ENCODE results near the gene MECP2.
A peak's percentile ranks its signal among the peaks of the same experiment; 100 is the strongest.

The MECP2 gene

GRCh38 chrX:154059231-154059630 lies 38.3 kb downstream of the MECP2 start:
- no peak for DNase-seq

- DNase-seq: no peak
These were observed 39.1 kb downstream of the MECP2 start for GRCh38 chrX:154058214-154058997.

GRCh38 chrX:154057791-154058190 lies 39.7 kb downstream of the MECP2 start:
- no peak for DNase-seq

GRCh38 chrX:154056770-154057241 lies 40.7 kb downstream of the MECP2 start:
- DNase-seq: no peak

GRCh38 chrX:154051201-154051810 lies 46.2 kb downstream of the MECP2 start:
- peak; percentile 12 for DNase-seq

GRCh38 chrX:154050113-154050495 lies 47.4 kb downstream of the MECP2 start:
- no peak for DNase-seq

- DNase-seq: no peak
These were observed 48.1 kb downstream of the MECP2 start for GRCh38 chrX:154049209-154050112.

GRCh38 chrX:154048398-154048797 lies 49.1 kb downstream of the MECP2 start:
- DNase-seq: no peak

GRCh38 chrX:154046940-154047610 lies 50.4 kb downstream of the MECP2 start:
- DNase-seq: no peak

GRCh38 chrX:154046031-154046781 lies 51.3 kb downstream of the MECP2 start:
- DNase-seq: no peak

- no peak for DNase-seq
These were observed 53.4 kb downstream of the MECP2 start for GRCh38 chrX:154044091-154044490.

GRCh38 chrX:154043003-154043763 lies 54.3 kb downstream of the MECP2 start:
- DNase-seq: no peak

- DNase-seq: no peak
These were observed 56.7 kb downstream of the MECP2 start for GRCh38 chrX:154040863-154041262.

- DNase-seq: no peak
These were observed 57.2 kb downstream of the MECP2 start for GRCh38 chrX:154040307-154040756.

GRCh38 chrX:154039577-154039976 lies 57.9 kb downstream of the MECP2 start:
- DNase-seq: no peak

- DNase-seq: no peak
These were observed 58.9 kb downstream of the MECP2 start for GRCh38 chrX:154038656-154039055.

GRCh38 chrX:154037754-154038153 lies 59.8 kb downstream of the MECP2 start:
- no peak for DNase-seq

GRCh38 chrX:154036513-154036912 lies 61.0 kb downstream of the MECP2 start:
- no peak for DNase-seq

- DNase-seq: no peak
These were observed 63.7 kb downstream of the MECP2 start for GRCh38 chrX:154033848-154034247.

GRCh38 chrX:154032653-154033052 lies 64.9 kb downstream of the MECP2 start:
- no peak for DNase-seq

- DNase-seq: no peak
These were observed 65.4 kb downstream of the MECP2 start for GRCh38 chrX:154032160-154032559.

All from NCI-H526 treated with DMSO at 0.1 percent for 48 hours (cell line).